Measurements from ENCODE around the gene CDK2.

CDK2 gene

GRCh38 chr12:55931780-55932550 lies 34.7 kb upstream of the CDK2 start:
- Histone ChIP-seq H3K9me3 (no peaks in the 10 kb centered on the region), H3K27ac (peak overlapping the region; percentile 73 to 77), H3K4me1 (peaks cover 0 to 47% (median 31%) of the 10 kb centered on the region in 4 donors), H3K4me3 (peak overlapping the region; percentile 58 to 72), H3K27me3 (no peaks in the 10 kb centered on the region), H3K36me3 (no peaks in the 10 kb centered on the region)
- DNase-seq, result peak; percentile 46 to 76
- intact Hi-C loops (cut with DNase I; ENCODE audit: low total_unique reads), result no loop called here
- TF ChIP-seq, protein P1, sequence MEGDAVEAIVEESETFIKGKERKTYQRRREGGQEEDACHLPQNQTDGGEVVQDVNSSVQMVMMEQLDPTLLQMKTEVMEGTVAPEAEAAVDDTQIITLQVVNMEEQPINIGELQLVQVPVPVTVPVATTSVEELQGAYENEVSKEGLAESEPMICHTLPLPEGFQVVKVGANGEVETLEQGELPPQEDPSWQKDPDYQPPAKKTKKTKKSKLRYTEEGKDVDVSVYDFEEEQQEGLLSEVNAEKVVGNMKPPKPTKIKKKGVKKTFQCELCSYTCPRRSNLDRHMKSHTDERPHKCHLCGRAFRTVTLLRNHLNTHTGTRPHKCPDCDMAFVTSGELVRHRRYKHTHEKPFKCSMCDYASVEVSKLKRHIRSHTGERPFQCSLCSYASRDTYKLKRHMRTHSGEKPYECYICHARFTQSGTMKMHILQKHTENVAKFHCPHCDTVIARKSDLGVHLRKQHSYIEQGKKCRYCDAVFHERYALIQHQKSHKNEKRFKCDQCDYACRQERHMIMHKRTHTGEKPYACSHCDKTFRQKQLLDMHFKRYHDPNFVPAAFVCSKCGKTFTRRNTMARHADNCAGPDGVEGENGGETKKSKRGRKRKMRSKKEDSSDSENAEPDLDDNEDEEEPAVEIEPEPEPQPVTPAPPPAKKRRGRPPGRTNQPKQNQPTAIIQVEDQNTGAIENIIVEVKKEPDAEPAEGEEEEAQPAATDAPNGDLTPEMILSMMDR (IDR thresholded peaks at IDR 0.05), result no peak

GRCh38 chr12:55932551-55932910 lies 34.1 kb upstream of the CDK2 start:
- TF ChIP-seq, protein P1 (IDR thresholded peaks at IDR 0.05), result no peak
- DNase-seq, result no peak
- H3K4me1 ChIP-seq, result peaks cover 0 to 47% (median 31%) of the 10 kb centered on the region in 4 donors
- H3K27me3 ChIP-seq, result no peaks in the 10 kb centered on the region
- no peaks in the 10 kb centered on the region for H3K36me3 ChIP-seq
- H3K27ac ChIP-seq, result peak overlapping the region; percentile 73 to 77
- intact Hi-C loops (cut with DNase I; ENCODE audit: low total_unique reads), result no loop called here
- H3K4me3 ChIP-seq, result peak overlapping the region; percentile 58 to 72
- no peaks in the 10 kb centered on the region for H3K9me3 ChIP-seq

- H3K36me3 ChIP-seq, result no peaks in the 10 kb centered on the region
- intact Hi-C loops (cut with DNase I; ENCODE audit: low total_unique reads), result no loop called here
- no peak for DNase-seq
- TF ChIP-seq, protein P1 (IDR thresholded peaks at IDR 0.05), result no peak
- H3K27me3 ChIP-seq, result no peaks in the 10 kb centered on the region
- H3K4me1 ChIP-seq, result peaks cover 0 to 43% (median 27%) of the 10 kb centered on the region in 4 donors
- H3K27ac ChIP-seq, result peak overlapping the region in 1 of 2 donors; percentile 77
- no peak overlapping the region for H3K4me3 ChIP-seq
- no peaks in the 10 kb centered on the region for H3K9me3 ChIP-seq
Measured at GRCh38 chr12:55933169-55933798, 33.3 kb upstream of the CDK2 start.

DNA sequence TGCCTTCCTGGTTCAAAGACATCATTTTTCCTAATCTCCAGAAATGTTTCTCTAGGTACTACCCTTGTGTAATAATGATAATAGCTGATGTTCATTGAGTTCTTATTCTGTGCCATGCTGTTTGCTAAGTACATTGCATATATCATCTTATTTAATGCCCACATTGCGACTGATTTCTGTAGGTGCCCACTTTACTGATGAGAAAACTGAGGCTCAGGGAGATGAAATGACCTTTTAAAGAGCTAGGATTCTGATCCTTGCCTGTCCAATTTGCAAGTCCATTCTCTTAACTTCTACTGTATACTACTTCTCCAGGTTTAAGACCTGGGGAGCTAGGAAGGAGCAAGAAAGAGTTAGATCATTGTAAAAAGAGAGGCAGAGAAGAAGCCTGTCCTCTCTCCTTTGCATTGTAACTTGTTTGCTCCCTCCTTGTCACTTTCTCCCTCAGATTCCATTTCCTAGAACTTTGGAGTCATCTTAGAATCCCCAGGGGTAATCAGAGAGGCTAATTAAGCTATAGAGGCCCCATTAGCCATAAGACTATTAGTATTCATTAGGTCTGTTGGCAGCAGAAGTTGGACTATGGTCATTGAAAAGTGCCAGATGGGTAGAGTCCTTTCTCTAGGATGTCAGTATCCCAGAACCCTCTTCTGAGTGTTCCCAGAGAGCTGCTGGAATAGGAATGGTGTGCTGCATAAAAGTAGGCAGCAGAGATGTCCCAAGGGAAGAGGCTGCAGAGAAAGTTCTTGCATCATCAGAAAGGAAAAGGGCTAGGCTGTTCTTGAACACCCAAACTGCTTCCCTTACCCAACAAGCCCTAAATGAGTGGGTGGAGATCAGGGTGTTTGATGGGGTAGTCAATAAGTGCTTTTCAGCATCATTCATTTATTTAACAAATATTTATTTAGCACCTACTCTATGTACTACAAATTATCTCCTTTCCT lies 32.6 kb upstream of the CDK2 start:
- H3K4me3 ChIP-seq, result no peak overlapping the region
- intact Hi-C loops (cut with DNase I; ENCODE audit: low total_unique reads), result no loop called here

GRCh38 chr12:55934773-55935172 lies 31.9 kb upstream of the CDK2 start:
- peaks cover 0 to 8% (median 0%) of the 10 kb centered on the region in 3 donors for H3K36me3 ChIP-seq
- H3K27ac ChIP-seq, result no peak overlapping the region
- TF ChIP-seq, protein P1 (IDR thresholded peaks at IDR 0.05), result no peak
- no peaks in the 10 kb centered on the region for H3K27me3 ChIP-seq
- no peak for DNase-seq
- no peak overlapping the region for H3K4me3 ChIP-seq
- intact Hi-C loops (cut with DNase I; ENCODE audit: low total_unique reads), result loop anchor here (5.0 kb wide), 1 partner anchor 102 kb away; no protein-coding TSS in a partner anchor
- H3K4me1 ChIP-seq, result peaks cover 0 to 31% (median 20%) of the 10 kb centered on the region in 4 donors
- no peaks in the 10 kb centered on the region for H3K9me3 ChIP-seq

More for the DNA sequence above, 32.6 kb upstream of the CDK2 start:
- H3K27me3 ChIP-seq, result no peaks in the 10 kb centered on the region
- H3K9me3 ChIP-seq, result no peaks in the 10 kb centered on the region
- DNase-seq, result no peak
- peaks cover 0 to 35% (median 23%) of the 10 kb centered on the region in 4 donors for H3K4me1 ChIP-seq
- no peak overlapping the region for H3K27ac ChIP-seq
- TF ChIP-seq, protein P1 (IDR thresholded peaks at IDR 0.05), result no peak
- H3K36me3 ChIP-seq, result peaks cover 0 to 5% (median 0%) of the 10 kb centered on the region in 3 donors

Measured in tibial artery (tissue), 4 donors.